ENCODE results near the gene ANKS1B.
"Not testable (repeated sequence)": the region's sequence is repeated elsewhere in the genome, so short reads cannot be mapped to it uniquely, and the experiment has no call there.

ANKS1B gene

GRCh38 chr12:99618657-99619056 is 366.1 kb downstream of the ANKS1B start:
- TF ChIP-seq, protein P1, sequence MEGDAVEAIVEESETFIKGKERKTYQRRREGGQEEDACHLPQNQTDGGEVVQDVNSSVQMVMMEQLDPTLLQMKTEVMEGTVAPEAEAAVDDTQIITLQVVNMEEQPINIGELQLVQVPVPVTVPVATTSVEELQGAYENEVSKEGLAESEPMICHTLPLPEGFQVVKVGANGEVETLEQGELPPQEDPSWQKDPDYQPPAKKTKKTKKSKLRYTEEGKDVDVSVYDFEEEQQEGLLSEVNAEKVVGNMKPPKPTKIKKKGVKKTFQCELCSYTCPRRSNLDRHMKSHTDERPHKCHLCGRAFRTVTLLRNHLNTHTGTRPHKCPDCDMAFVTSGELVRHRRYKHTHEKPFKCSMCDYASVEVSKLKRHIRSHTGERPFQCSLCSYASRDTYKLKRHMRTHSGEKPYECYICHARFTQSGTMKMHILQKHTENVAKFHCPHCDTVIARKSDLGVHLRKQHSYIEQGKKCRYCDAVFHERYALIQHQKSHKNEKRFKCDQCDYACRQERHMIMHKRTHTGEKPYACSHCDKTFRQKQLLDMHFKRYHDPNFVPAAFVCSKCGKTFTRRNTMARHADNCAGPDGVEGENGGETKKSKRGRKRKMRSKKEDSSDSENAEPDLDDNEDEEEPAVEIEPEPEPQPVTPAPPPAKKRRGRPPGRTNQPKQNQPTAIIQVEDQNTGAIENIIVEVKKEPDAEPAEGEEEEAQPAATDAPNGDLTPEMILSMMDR (IDR thresholded peaks at IDR 0.05; ENCODE audit: control insufficient read depth, extremely low read depth, insufficient read depth): no peak
- H3K4me3 ChIP-seq (ENCODE audit: low read depth, low read length): no peak overlapping the region
- no peak for DNase-seq (ENCODE audit: low read depth)

DNA sequence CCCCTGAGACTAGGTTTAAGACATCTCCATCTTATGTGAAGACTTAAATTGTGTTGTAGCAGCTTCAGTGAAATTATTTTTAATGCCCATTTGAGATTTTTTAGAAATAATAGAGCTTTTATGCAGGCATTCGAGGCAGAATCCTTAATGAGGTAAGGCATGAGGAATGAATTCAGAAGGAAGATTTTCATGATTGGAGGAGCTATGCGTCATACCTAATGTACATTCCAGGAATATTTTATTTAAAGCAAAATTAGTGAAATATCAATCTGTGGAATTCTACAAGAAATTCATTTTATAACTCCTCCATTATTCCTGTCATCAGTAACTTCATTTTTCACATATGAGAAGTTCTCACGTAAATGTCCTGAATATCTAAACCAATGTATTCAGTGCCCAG is 373.1 kb downstream of the ANKS1B start:
- TF ChIP-seq, protein P1 (IDR thresholded peaks at IDR 0.05; ENCODE audit: control insufficient read depth, extremely low read depth, insufficient read depth): no peak
- DNase-seq (ENCODE audit: low read depth): no peak
- H3K4me3 ChIP-seq (ENCODE audit: low read depth, low read length): no peak overlapping the region

- no peak for DNase-seq (ENCODE audit: low read depth)
- no peak overlapping the region for H3K4me3 ChIP-seq (ENCODE audit: low read depth, low read length)
- TF ChIP-seq, protein P1 (IDR thresholded peaks at IDR 0.05; ENCODE audit: control insufficient read depth, extremely low read depth, insufficient read depth): no peak
Measured at GRCh38 chr12:99611117-99611516, 373.6 kb downstream of the ANKS1B start.

DNA sequence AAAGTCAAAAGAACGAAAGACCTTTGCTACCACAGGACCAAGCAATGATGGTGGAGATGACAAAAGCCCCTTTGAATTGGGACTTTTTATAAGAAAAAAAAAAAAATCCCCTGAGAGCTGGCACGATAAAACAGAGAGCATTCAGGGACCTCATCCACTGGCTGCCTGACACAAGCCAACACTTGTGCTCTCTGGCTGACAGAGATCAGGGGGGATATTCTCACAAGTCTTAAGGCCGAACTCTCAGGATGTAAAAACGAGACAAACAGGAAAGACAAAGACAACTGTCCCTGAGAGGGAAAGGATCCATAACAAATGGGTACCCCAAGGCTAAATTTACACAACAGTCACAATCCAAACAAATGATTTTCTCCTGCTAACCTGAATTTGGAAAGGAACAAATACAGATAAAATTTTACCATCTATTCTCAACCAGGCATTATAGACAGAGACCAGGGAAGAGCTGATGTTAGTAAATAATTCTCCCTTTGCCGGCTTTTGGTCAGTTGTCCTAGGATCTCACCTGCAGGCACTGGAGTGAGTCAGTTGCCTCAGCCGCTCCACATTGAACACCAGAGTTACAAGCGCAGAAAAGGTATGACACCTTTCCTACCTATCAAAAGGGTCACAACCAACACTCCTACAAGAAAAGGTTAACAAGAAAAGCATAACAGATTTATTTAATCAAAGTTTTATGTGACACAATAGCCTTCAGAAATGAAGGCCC is 375.1 kb downstream of the ANKS1B start:
- TF ChIP-seq, protein P1 (IDR thresholded peaks at IDR 0.05; ENCODE audit: control insufficient read depth, extremely low read depth, insufficient read depth): no peak
- DNase-seq (ENCODE audit: low read depth): no peak
- no peak overlapping the region for H3K4me3 ChIP-seq (ENCODE audit: low read depth, low read length)

- TF ChIP-seq, protein P1 (IDR thresholded peaks at IDR 0.05; ENCODE audit: control insufficient read depth, extremely low read depth, insufficient read depth): no peak
- no peak overlapping the region for H3K4me3 ChIP-seq (ENCODE audit: low read depth, low read length)
- DNase-seq (ENCODE audit: low read depth): no peak
Measured at GRCh38 chr12:99600388-99600787, 384.3 kb downstream of the ANKS1B start.

DNA sequence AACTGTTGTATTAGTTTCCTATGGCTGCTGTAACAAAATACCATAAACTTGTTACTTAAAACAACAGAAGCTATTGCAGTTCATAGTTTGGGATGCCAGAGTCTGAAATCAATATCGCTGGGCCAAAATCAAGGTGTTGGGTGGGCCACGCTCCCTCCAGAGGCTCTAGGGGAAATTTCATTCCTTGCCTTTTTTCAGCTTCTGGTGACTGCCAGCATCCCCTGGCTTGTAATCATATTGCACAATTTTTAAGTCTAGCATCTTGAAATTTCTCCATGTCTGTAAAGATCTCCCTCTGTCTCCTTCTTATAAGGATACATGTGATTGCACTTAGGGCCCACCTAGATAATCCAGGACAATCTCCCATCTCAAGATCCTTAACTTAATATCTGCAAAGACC is 386.0 kb downstream of the ANKS1B start:
- no peak for DNase-seq (ENCODE audit: low read depth)
- H3K4me3 ChIP-seq (ENCODE audit: low read depth, low read length): no peak overlapping the region
- TF ChIP-seq, protein P1 (IDR thresholded peaks at IDR 0.05; ENCODE audit: control insufficient read depth, extremely low read depth, insufficient read depth): no peak

- no peak for DNase-seq (ENCODE audit: low read depth)
- H3K4me3 ChIP-seq (ENCODE audit: low read depth, low read length): no peak overlapping the region
- TF ChIP-seq, protein P1 (IDR thresholded peaks at IDR 0.05; ENCODE audit: control insufficient read depth, extremely low read depth, insufficient read depth): no peak
Measured at GRCh38 chr12:99596762-99597161, 388.0 kb downstream of the ANKS1B start.

- not testable (repeated sequence) for DNase-seq (ENCODE audit: low read depth); H3K4me3 ChIP-seq (ENCODE audit: low read depth, low read length)
Measured at GRCh38 chr12:99577125-99577524, 407.6 kb downstream of the ANKS1B start.
